ENCODE data around the gene GSK3A. TPM values are rescaled to one million over a fixed set of nuclear protein-coding genes. Genes with fewer than 3 reads are reported as not detected.
A peak's percentile ranks its signal among the peaks of the same experiment; 100 is the strongest.

The GSK3A gene
- total RNA-seq, 1 donor from 2014 or later = 12.4 TPM

DNA sequence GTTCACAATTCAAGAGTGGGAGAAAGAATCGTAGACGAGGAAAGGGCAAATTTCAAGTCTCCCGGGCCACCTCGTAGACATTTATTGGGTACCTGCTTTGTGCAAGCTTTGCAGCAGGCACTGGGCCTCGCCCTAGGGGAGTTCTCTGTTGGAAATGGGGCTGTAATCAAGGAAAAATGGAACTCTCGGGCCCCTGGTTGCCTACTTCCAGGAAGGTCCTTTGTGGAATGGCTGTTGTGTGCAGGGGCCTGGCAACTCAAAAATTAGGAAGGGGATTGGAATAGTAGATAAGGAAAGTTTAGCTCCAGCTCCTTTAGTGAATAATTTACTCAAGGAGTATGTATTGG is 21.7 kb downstream of the GSK3A start:
- H3K4me3 ChIP-seq (ENCODE audit: low read depth, low read length) = peak overlapping the region; percentile 74
- H3K27me3 ChIP-seq (ENCODE audit: control insufficient read depth, insufficient read depth, low read length) = no peaks in the 10 kb centered on the region
- TF ChIP-seq, protein P1, sequence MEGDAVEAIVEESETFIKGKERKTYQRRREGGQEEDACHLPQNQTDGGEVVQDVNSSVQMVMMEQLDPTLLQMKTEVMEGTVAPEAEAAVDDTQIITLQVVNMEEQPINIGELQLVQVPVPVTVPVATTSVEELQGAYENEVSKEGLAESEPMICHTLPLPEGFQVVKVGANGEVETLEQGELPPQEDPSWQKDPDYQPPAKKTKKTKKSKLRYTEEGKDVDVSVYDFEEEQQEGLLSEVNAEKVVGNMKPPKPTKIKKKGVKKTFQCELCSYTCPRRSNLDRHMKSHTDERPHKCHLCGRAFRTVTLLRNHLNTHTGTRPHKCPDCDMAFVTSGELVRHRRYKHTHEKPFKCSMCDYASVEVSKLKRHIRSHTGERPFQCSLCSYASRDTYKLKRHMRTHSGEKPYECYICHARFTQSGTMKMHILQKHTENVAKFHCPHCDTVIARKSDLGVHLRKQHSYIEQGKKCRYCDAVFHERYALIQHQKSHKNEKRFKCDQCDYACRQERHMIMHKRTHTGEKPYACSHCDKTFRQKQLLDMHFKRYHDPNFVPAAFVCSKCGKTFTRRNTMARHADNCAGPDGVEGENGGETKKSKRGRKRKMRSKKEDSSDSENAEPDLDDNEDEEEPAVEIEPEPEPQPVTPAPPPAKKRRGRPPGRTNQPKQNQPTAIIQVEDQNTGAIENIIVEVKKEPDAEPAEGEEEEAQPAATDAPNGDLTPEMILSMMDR (IDR thresholded peaks at IDR 0.05; ENCODE audit: insufficient read depth, low read length, severe bottlenecking) = no peak
- FAIRE-seq (no peak), DNase-seq (ENCODE audit: low read depth) (no peak)
- H3K36me3 ChIP-seq (ENCODE audit: control insufficient read depth, insufficient read depth, low read length) = peaks cover 5% of the 10 kb centered on the region

DNA sequence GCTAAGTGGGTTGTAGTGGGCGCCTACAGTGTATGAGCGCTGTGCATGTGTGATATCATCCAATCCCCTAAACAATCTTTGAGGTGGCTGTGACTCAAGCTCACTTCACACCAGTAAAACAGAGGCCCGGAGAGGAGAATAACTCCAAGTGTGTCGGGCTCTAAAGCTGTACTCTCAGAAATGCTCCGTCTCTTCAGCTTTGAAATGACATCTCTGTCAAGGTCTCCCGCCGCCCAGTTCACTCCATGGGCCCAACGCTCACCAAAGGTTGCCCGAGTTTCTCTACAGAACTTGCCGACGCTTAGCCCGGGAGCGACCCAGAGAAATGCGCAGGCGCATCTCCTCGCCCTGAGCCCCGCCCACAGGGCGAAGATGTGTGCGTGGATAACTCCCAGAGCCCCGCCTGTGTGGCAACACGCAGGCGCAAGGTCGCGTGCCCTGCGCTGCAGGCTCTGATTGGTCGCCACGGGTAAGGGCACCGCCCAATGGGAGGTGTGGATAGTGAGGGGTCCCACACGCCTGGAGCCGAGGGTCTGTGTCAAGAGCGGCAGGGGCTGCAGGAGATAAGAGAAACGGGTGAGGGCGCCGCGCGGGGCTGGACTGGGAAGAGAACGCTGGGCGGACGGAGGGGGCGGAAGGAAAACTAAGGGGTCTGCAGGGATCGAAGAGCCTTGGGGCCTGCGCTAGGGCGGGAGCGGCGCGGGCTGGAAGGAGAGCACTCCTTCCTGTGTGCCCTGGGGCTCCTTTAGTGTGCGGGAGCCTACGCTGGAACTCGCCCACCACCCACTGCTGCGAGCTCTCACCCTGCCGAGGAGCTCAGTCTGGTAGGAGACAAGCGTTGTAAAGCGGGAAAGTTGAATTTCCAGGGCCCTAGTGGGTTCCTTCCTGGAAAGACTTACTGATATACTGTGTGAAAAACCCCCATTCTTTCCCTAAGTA is 22.3 kb downstream of the GSK3A start, which contains the start of gene ZNF526:
Gene ZNF526 (plus strand): TSS at position 501 of the 939 bp plus-strand sequence. CDS start 4,092 bp downstream, outside the sequence.
- Histone ChIP-seq H3K4me3 (ENCODE audit: low read depth, low read length) (peak within 1 kb of the TSS; percentile 74), H3K27me3 (ENCODE audit: control insufficient read depth, insufficient read depth, low read length) (no peaks in the 10 kb centered on the region), H3K36me3 (ENCODE audit: control insufficient read depth, insufficient read depth, low read length) (peaks cover 4% of the 10 kb centered on the region)
- TF ChIP-seq, protein P1 (IDR thresholded peaks at IDR 0.05; ENCODE audit: insufficient read depth, low read length, severe bottlenecking) = no peak
- FAIRE-seq = no peak
- peak; percentile 93 for DNase-seq (ENCODE audit: low read depth)

DNA sequence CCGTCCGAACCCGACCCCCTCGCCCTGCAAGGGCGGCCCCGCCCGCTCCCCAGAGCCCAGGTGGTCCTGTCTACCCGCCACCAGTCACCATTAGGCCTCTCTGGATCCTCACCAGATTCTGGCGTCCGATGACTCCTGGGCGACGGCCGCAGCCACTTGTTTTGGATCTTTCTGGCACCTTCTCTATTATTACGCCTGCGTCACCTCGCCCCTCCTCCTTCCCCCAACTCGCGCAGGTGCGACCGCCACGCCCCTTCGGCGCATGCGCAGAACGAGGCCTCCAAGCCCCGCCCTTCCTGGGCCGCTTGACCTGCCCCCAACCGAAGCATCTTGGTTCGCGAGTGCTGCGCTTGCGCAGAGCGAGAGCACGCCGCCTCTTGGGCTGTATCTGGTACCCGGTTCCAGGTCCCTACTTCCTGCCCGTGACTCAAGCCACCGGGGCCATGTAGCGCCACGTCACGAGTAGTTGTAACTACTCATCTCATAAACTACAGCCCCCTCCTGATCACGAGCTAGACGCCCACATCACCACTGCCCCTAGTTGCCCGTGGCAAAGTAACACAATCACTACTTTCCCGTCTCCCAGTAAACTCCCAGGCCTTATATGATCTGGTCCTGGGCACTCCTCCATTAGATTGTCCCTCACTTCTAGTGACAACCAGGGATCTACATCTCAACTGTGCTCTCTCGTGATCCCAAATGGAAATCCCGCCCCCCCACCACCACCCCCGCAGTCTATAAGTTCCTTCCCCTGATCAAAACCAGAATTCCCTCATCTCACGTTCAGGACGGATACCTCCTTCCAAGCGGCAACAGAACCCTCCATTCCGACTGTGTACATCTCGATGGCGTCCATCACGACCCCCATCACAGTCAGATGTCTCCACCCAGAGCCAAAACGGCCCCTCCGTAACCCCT is 24.6 kb downstream of the GSK3A start, which contains the start of gene DEDD2:
Gene DEDD2 (minus strand): TSS at position 158 of the 918 bp plus-strand sequence. CDS start 670 bp downstream, outside the sequence.
- H3K36me3 ChIP-seq (ENCODE audit: control insufficient read depth, insufficient read depth, low read length) = no peaks in the 10 kb centered on the region
- no peak for FAIRE-seq
- no peaks in the 10 kb centered on the region for H3K27me3 ChIP-seq (ENCODE audit: control insufficient read depth, insufficient read depth, low read length)
- peak within 1 kb of the TSS; percentile 86 for H3K4me3 ChIP-seq (ENCODE audit: low read depth, low read length)
- DNase-seq (ENCODE audit: low read depth) = peak; percentile 96
- TF ChIP-seq, protein P1 (IDR thresholded peaks at IDR 0.05; ENCODE audit: insufficient read depth, low read length, severe bottlenecking) = no peak

DNA sequence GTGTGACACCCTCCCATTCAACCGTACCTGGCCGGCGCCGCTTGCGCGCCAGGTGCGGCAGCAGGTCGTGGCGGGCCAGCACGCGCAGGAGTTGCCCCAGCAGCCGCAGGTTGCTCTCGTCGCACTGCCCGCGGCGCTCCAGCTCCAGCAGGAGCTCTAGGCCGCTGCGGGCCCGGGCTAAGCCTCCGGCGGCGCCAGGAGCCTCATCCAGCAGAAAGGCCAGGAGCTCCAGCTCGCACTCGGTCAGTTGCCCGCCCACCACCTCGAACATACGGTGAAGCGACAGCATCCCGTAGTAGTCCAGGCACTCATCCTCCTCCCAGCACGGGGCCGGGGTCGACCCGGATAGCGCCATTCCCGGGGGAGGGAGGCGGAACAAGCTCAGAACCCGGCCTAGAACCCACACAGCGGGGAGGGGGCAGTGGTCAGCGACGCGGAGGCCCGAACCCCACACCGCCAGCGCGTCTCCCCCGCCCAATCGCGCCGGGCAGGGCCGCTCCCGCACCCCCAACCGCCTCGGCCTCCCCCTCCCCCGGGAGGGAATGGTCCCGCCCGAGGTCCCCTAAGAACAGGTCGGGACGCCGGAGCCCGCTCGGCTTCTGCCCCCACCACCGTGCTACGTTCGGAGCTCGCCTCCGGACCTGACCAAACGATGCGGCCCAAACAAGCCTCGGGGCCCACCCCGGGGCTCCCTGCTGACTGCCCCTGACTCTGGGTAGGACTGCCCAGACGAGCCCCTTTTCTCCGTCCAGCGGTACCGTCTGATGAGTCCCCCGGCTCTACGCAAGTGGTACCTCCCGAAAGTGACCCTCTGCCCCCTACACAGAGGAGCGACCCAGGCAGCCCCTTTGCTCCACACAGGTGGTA is 25.5 kb downstream of the GSK3A start:
- peak overlapping the region; percentile 86 for H3K4me3 ChIP-seq (ENCODE audit: low read depth, low read length)
- H3K36me3 ChIP-seq (ENCODE audit: control insufficient read depth, insufficient read depth, low read length) = no peaks in the 10 kb centered on the region
- FAIRE-seq (no peak), DNase-seq (ENCODE audit: low read depth) (no peak)
- H3K27me3 ChIP-seq (ENCODE audit: control insufficient read depth, insufficient read depth, low read length) = no peaks in the 10 kb centered on the region
- TF ChIP-seq, protein P1 (IDR thresholded peaks at IDR 0.05; ENCODE audit: insufficient read depth, low read length, severe bottlenecking) = no peak
